Erythroblast (primary cell): Measurements from ENCODE around the gene HRH3.

Experiments
- GATA1 ChIP-seq: IDR thresholded peaks from 2 replicates; pipeline ENCODE4 v1.6.1; 2011; ENCODE audit warnings: low read depth, mild to moderate bottlenecking, control low read depth, low read length, moderate library complexity
- POLR2A ChIP-seq: IDR thresholded peaks from 2 replicates; pipeline ENCODE4 v1.6.1; 2011; ENCODE audit warnings: mild to moderate bottlenecking, low read length

DNA sequence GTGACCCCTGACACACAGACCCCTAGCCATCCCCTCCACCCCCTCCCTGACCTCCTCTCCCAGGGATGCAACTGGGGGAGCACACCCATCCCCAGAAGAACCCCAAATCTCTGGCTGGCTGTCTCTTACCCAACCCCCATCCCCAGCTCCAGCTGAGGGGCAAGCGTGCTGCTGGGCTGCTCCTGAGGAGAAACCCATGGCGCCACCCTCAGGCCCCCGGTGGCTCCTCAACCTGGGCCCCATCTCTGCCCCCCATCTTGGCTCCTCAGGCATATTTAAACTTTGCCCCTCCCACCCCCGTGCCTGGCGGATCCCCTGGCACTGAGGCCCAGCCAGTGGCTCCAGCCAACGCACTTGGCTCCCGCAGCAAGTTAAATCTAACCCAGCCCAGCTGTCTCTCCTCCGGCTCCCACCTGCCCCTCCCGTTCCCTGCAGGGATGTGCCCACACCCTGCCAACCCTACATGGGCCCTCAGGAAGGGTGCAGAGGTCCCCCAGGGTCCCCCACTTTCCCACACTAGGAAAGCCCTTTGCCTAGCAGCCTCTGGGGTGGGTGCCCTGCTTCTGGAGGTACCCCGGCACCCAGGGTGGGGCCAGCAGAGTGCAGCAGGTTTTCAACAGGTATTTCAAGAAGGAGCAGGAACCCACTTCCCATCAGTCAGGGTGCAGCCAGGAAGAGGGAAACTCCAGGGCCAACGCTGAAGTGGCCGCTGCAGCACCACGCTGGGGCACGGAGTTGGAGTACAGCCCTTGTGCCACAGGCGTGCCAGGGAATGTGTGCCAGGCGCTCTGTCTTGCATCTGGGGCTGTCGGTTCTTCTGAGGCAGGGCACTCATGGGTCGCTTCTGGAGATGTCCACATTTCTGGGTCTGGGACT is 12.9 kb upstream of the HRH3 start:
- TF ChIP-seq POLR2A (no peak), GATA1 (no peak)
